Karpas-422 (cell line): ENCODE data around the gene UCP3. TPM values are rescaled to one million over a fixed set of nuclear protein-coding genes. Genes with fewer than 3 reads are reported as not detected.
"Not testable (repeated sequence)": the region's sequence is repeated elsewhere in the genome, so short reads cannot be mapped to it uniquely, and the experiment has no call there.

ENCODE experiments used
- DNase-seq: peaks from one replicate; pipeline ENCODE4 v3.0.0-alpha.2; 2015
- H2AFZ ChIP-seq: fragments of 200-600 bp; sonication (generic); 2 replicates; pipeline ENCODE4 v1.6.1; 2014; ENCODE audit warnings: antibody characterized with exemption, low read length, mixed read lengths
- H3K27ac ChIP-seq: fragments of 200-600 bp; sonication (generic); 2 replicates; pipeline ENCODE4 v1.5.1; 2014; ENCODE audit warnings: mild to moderate bottlenecking, low read length, moderate library complexity
- H3K27me3 ChIP-seq: fragments of 200-600 bp; sonication (generic); 2 replicates; pipeline ENCODE4 v1.6.1; 2014; ENCODE audit warnings: low read length, mixed read lengths
- H3K36me3 ChIP-seq: fragments of 200-600 bp; sonication (generic); 2 replicates; pipeline ENCODE4 v1.6.1; 2014; ENCODE audit warnings: low read length, mixed read lengths; ENCODE audit not compliant: insufficient read depth
- H3K4me1 ChIP-seq: fragments of 200-600 bp; sonication (generic); 2 replicates; pipeline ENCODE4 v1.6.1; 2014; ENCODE audit warnings: mild to moderate bottlenecking, low read length, mixed read lengths
- H3K4me2 ChIP-seq: fragments of 200-600 bp; sonication (generic); 2 replicates; pipeline ENCODE4 v1.6.1; 2014; ENCODE audit warnings: low read length, low read depth, mild to moderate bottlenecking; ENCODE audit not compliant: poor library complexity, severe bottlenecking
- H3K4me3 ChIP-seq: fragments of 200-600 bp; sonication (generic); 2 replicates; pipeline ENCODE4 v1.5.1; 2014; ENCODE audit warnings: mild to moderate bottlenecking, antibody characterized with exemption, low read length, mixed read lengths
- H3K79me2 ChIP-seq: fragments of 200-600 bp; sonication (generic); 2 replicates; pipeline ENCODE4 v1.6.1; 2014; ENCODE audit warnings: mild to moderate bottlenecking, low read length, mixed read lengths
- H3K9ac ChIP-seq: fragments of 200-600 bp; sonication (generic); 2 replicates; pipeline ENCODE4 v1.6.0; 2014; ENCODE audit warnings: low read length
- H3K9me2 ChIP-seq: fragments of 200-600 bp; sonication (generic), shearing (Covaris generic); replicated peaks from 2 replicates; pipeline ENCODE4 v1.6.0; 2014; ENCODE audit warnings: mild to moderate bottlenecking, low read length, moderate library complexity; ENCODE audit not compliant: insufficient read depth
- H3K9me3 ChIP-seq: fragments of 300-700, 200-600 bp; sonication (generic); 2 replicates; pipeline ENCODE4 v1.6.1; 2014; ENCODE audit warnings: low read length, mixed read lengths
- H4K20me1 ChIP-seq: fragments of 200-600 bp; sonication (generic); 2 replicates; pipeline ENCODE4 v1.6.1; 2014; ENCODE audit warnings: mild to moderate bottlenecking, antibody characterized with exemption, low read length, low read depth; ENCODE audit not compliant: insufficient read depth
- total RNA-seq: library from RNA; depleted of rRNA; stranded (reverse); fragments of >200 nt; shearing (Covaris generic); gene quantifications from 2 replicates; pipeline ENCODE4 v1.2.3, GENCODE V29; 2014; ENCODE audit warnings: low replicate concordance

UCP3 gene
- total RNA-seq, 1 experiment from 2014 or later: 3.0 TPM

DNA sequence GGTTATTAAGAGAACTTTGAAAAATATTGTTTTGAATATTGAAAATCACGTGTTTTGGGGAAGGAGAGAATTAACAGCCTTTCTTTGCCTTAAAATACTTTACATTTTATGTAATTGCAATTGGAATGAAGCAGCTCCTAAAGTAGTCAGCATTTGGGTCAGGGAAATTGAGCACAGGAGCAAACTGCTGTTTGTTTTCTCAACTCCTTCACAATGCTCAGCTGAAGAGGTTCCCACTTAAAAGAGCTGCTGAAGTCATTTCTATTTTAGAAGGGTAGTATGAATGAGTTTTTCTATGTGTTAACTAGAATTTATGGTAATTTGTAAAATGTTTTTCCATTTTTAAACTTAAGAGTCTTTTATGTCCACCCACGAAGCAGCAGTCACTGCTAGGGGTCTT is 18.2 kb downstream of the UCP3 start:
- Histone ChIP-seq H2AFZ (no peak overlapping the region), H3K4me2 (peak overlapping the region; percentile 58), H3K79me2 (no peaks in the 10 kb centered on the region), H3K4me3 (peak overlapping the region; percentile 42; the same call in 1 of the 2 replicates), H3K27ac (peak overlapping the region; percentile 72), H3K9me2 (no peaks in the 10 kb centered on the region), H3K9me3 (no peaks in the 10 kb centered on the region), H3K36me3 (no peaks in the 10 kb centered on the region), H4K20me1 (no peaks in the 10 kb centered on the region), H3K27me3 (no peaks in the 10 kb centered on the region), H3K9ac (peak overlapping the region; percentile 47), H3K4me1 (peaks cover 71% of the 10 kb centered on the region)
- DNase-seq: peak; percentile 43

DNA sequence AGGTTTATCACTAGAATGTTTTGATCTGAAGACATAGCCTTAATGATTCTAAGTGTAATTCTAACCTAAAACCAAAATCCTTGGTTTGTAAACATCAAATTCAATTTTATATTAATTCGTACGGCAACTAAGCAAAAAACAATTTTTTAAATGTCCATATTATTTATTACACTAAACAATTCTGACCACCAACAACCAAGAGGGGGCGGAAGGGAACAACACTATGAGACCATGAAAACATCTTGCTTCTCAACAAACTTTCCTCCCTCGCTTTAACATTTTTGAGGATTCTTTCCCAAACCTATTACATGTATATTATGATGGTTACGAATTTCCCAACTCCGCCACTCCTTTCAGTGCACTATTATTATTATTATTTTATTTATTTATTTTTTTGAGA is 19.7 kb downstream of the UCP3 start:
- Histone ChIP-seq H3K9me2 (no peaks in the 10 kb centered on the region), H3K4me1 (peaks cover 62% of the 10 kb centered on the region), H2AFZ (no peak overlapping the region), H3K27me3 (no peaks in the 10 kb centered on the region), H4K20me1 (no peaks in the 10 kb centered on the region), H3K9me3 (no peaks in the 10 kb centered on the region), H3K9ac (no peak overlapping the region), H3K4me2 (peak overlapping the region; percentile 22), H3K79me2 (no peaks in the 10 kb centered on the region), H3K27ac (no peak overlapping the region), H3K4me3 (no peak overlapping the region), H3K36me3 (no peaks in the 10 kb centered on the region)
- peak; percentile 42 for DNase-seq

DNA sequence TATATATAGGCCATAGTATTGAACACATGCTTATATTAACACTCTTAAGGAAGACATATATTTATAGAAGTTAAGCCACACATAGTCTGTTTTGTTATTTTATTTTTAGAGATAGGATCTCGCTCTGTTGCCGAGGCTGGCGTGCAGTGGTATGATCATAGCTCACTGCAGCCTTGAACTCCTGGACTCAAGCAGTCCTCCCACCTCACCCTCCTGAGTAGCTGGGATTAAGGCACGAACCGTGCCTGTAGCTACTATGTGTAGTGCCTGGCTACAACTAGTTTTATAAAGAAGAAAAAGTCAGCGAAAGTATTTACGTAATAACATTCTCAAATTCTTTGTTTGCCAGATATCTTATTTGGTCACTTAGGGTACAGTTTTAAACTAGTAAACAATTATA is 20.7 kb downstream of the UCP3 start:
- no peak overlapping the region for H3K4me2 ChIP-seq
- H3K4me1 ChIP-seq: peaks cover 62% of the 10 kb centered on the region
- no peaks in the 10 kb centered on the region for H3K9me3 ChIP-seq
- H3K79me2 ChIP-seq: no peaks in the 10 kb centered on the region
- no peak overlapping the region for H3K27ac ChIP-seq
- no peak for DNase-seq
- no peaks in the 10 kb centered on the region for H3K9me2 ChIP-seq
- H3K36me3 ChIP-seq: no peaks in the 10 kb centered on the region
- H4K20me1 ChIP-seq: no peaks in the 10 kb centered on the region
- no peak overlapping the region for H3K9ac ChIP-seq
- H2AFZ ChIP-seq: no peak overlapping the region
- H3K27me3 ChIP-seq: no peaks in the 10 kb centered on the region
- no peak overlapping the region for H3K4me3 ChIP-seq

DNA sequence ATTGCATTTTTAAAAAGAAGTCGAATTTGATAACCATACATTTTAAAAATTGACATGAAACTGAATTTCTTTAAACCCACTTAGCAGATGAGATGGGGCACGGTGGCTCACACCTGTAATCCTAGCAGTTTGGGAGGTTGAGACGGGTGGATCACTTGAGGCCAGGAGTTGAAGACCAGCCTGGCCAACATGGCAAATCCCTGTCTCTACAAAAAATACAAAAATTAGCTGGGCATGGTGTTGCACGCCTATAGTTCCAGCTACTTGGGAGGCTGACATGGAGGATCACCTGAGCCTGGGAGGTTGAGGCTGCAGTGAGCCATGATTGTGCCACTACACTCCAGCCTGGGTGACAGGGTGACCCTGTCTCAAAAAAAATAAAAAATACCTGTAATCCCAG is 23.2 kb downstream of the UCP3 start:
- H3K4me2 ChIP-seq, H2AFZ ChIP-seq, H3K4me3 ChIP-seq: not testable (repeated sequence)

DNA sequence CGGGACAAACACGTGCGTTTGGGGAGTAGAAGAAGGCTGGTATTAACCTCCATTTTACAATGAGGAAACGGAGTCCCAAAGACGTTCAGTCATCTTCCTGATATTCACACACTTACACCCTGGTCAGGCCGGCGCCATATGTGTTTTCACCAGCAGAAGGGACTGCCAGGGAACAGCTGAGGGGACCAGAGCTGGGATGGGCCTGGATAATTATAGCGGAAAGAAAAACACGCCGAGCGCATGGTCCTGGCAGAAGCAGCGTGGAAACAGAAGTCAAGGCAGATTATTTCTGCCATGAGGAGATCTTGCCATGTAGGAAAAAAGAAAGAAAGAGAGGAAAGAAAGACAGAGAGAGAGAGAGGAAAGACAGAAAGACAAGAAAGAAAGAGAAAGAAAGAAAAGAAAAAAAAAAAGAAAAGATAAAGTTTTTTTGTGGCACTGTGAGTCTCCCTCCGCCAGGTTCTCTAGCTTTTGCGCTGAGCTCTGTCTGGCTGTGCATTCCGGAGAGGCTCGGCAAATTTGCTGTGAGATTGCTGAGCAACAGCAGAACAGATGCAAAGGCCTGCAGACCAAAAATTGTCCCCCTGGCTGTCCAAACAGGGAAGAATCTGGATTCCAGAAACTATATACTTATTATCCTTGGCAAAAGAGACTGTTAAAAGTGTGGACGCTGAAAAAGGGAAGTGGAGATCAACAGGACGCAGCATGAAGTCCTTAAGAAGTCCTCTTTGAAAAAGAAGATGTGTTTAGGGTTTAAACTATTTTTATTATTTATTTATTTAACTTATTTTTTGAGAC is 24.9 kb downstream of the UCP3 start:
- H3K9ac ChIP-seq: peak overlapping the region; percentile 76
- peaks cover 53% of the 10 kb centered on the region for H3K4me1 ChIP-seq

More for the DNA sequence above, 23.2 kb downstream of the UCP3 start:
- H3K4me1 ChIP-seq: peaks cover 48% of the 10 kb centered on the region
- peaks cover 13% of the 10 kb centered on the region for H3K79me2 ChIP-seq
- H3K9me3 ChIP-seq, H3K9ac ChIP-seq, H4K20me1 ChIP-seq, H3K27ac ChIP-seq, H3K9me2 ChIP-seq, H3K27me3 ChIP-seq, DNase-seq: not testable (repeated sequence)
- H3K36me3 ChIP-seq: peaks cover 13% of the 10 kb centered on the region

DNA sequence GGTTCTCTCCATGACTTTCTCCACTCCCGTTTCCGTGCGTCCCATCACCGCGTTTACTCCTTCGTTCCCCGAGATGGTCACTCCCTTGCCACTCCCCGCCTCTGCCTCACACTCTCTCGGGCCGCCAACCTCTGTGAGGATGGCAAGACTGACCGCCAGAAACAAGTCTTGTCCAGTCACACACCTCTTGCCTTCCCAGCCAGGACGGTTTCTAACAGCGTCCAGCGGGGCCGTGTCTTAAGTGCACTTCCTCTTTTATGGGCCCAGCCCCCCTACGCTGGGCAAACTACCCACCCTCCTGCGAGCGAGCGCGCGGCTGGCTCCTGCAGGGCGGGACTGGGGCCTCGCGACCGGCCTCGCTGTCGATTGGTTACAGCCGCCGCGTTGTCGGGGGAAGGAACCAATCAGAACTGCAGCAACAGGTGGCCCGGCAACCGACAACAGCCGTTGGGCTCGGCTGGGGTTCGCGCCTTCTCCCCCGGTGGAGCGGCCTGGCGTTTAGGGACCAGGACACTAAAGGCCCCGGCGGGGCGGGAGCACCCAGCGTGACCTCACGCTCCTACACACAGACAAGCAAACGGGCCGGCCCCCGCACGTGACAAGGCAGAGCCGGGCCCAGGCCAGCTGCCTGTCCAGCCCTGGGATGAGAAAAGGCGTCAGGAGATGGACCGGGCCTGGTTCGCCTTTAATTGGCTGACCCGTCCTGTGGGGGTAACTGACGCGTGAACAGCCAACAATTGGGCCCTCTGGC is 25.7 kb downstream of the UCP3 start:
- peaks cover 13% of the 10 kb centered on the region for H3K79me2 ChIP-seq
- peak overlapping the region; percentile 80 for H3K4me3 ChIP-seq

More for the DNA sequence above, 24.9 kb downstream of the UCP3 start:
- Histone ChIP-seq H2AFZ (peak overlapping the region; percentile 34), H3K36me3 (peaks cover 25% of the 10 kb centered on the region), H3K27me3 (no peaks in the 10 kb centered on the region), H4K20me1 (peaks cover 8% of the 10 kb centered on the region), H3K4me3 (peak overlapping the region; percentile 80), H3K79me2 (peaks cover 13% of the 10 kb centered on the region), H3K4me2 (peak overlapping the region; percentile 89), H3K9me3 (no peaks in the 10 kb centered on the region), H3K27ac (peak overlapping the region; percentile 96), H3K9me2 (no peaks in the 10 kb centered on the region)
- DNase-seq: peak; percentile 75

DNA sequence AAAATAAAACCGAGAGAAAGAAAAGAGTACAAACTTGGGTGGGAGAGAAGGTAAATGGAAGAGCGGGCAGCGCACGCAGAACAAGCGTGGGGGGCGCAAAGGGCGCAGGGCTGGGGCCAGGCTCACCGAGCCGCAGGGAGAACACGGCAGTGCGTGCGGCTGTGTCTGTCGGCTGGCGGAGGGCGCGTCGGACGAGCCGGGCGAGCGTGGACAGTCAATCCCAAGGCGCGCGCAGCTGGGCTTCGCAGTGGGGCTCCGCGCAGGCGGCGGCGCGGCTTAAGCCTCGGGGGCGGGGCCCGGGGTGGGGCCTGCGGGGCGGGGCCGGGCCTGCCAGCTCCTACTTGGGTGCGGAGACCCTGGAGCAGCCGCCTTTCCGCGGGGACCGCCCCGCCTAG is 26.3 kb downstream of the UCP3 start, which contains the start of gene UCP2:
Gene UCP2, minus strand, starts transcription at position 249 of the 395 bp plus-strand sequence. CDS start 4,465 bp downstream, outside the sequence.
- Histone ChIP-seq H3K9ac (peak within 1 kb of the TSS; percentile 98), H3K36me3 (peaks cover 38% of the 10 kb centered on the region), H3K4me3 (peak within 1 kb of the TSS; percentile 80), H3K4me2 (peak within 1 kb of the TSS; percentile 89), H3K4me1 (peaks cover 65% of the 10 kb centered on the region), H2AFZ (peak within 1 kb of the TSS; percentile 34), H3K79me2 (peaks cover 13% of the 10 kb centered on the region), H3K27me3 (no peaks in the 10 kb centered on the region), H3K9me3 (no peaks in the 10 kb centered on the region), H3K27ac (peak within 1 kb of the TSS; percentile 96), H4K20me1 (peaks cover 21% of the 10 kb centered on the region), H3K9me2 (no peaks in the 10 kb centered on the region)
- peak; percentile 92 for DNase-seq

More for the DNA sequence above, 25.7 kb downstream of the UCP3 start:
- Histone ChIP-seq H4K20me1 (peaks cover 16% of the 10 kb centered on the region), H3K9me2 (no peaks in the 10 kb centered on the region), H3K27me3 (no peaks in the 10 kb centered on the region), H3K4me2 (peak overlapping the region; percentile 89), H3K4me1 (peaks cover 59% of the 10 kb centered on the region), H3K36me3 (peaks cover 32% of the 10 kb centered on the region), H3K9me3 (no peaks in the 10 kb centered on the region), H2AFZ (peak overlapping the region; percentile 34), H3K9ac (peak overlapping the region; percentile 98), H3K27ac (peak overlapping the region; percentile 96)
- DNase-seq: peak; percentile 99
